PC-3 (cell line): ENCODE measurements around the gene UQCC3.

ENCODE experiments used
- CTCF ChIP-seq: fragments of 300-600 bp; sonication (generic); conservative IDR thresholded peaks from 2 replicates; pipeline ENCODE4 v1.5.1; 2017; ENCODE audit warnings: antibody characterized with exemption, low read depth, mild to moderate bottlenecking, low read length
- EZH2phosphoT487 ChIP-seq: fragments of 300-600 bp; sonication (generic); IDR thresholded peaks from 2 replicates; pipeline ENCODE4 v1.6.1; 2018; ENCODE audit warnings: mild to moderate bottlenecking, antibody characterized with exemption, low read length, borderline replicate concordance

DNA sequence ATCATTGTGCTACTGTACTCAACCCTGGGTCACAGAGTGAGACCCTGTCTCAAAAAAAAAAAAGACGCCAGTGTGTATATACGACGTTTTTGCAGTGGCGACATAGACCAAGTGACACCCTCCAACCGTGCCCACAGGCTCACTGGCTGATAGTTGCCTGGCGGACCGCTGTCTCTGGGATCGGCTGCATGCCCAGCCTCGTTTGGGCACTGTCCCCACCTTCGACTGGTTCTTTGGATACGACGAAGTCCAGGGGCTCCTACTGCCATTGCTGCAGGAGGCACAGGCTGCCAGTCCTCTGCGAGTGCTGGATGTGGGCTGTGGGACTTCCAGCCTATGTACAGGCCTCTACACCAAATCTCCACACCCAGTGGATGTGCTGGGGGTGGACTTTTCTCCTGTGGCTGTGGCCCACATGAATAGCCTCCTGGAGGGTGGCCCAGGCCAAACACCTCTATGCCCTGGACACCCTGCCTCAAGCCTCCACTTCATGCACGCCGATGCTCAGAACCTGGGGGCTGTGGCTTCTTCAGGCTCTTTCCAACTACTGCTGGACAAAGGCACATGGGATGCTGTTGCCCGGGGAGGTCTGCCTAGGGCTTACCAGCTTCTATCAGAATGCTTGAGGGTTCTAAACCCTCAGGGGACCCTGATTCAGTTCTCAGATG lies 5.1 kb upstream of the UQCC3 start:
- TF ChIP-seq EZH2phosphoT487 (no peak), CTCF (no peak)
